Fibroblast of villous mesenchyme (primary cell): ENCODE data around the gene P3H1. TPM values are rescaled to one million over a fixed set of nuclear protein-coding genes. Genes with fewer than 3 reads are reported as not detected.
A peak's percentile ranks its signal among the peaks of the same experiment; 100 is the strongest.

Source experiments
- DNase-seq: peaks from one replicate; pipeline ENCODE4 v3.0.0-alpha.2; 2010; ENCODE audit warnings: low read depth
- H3K4me3 ChIP-seq: 2 replicates; pipeline ENCODE4 v1.5.1; 2011; ENCODE audit warnings: low read depth, mild to moderate bottlenecking, low read length
- CTCF ChIP-seq: IDR thresholded peaks from 2 replicates; pipeline ENCODE4 v1.5.1; 2012; ENCODE audit warnings: low read depth, mild to moderate bottlenecking, low read length; ENCODE audit not compliant: insufficient read depth
- total RNA-seq: library from RNA; depleted of rRNA; stranded (reverse); fragments of >200 nt; gene quantifications from 2 replicates; pipeline ENCODE4 v1.2.3, GENCODE V29; 2012

Gene P3H1
- total RNA-seq, 1 donor = 212 TPM

DNA sequence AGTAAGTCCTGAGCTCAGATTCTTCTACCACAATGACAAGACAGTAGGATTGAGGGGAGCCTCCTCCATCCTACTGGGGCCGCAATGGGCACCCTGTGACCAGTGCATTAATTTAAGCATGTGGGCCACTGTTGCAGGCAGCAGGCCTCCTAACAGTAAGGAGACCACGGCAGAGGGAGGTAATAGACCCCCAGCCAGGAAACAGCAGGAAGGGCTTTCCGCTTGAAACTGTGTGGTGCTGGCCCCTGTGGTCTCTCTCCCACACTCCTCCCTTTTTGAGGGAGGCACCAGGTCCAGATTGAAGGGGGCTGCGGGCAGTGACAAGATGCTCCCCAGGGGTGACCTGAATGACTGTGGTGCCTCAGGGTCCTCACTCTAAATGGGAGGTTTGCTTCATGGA is 25.1 kb downstream of the P3H1 start:
- no peak for TF ChIP-seq CTCF
- no peak overlapping the region for H3K4me3 ChIP-seq
- no peak for DNase-seq

- TF ChIP-seq CTCF = no peak
- no peak overlapping the region for H3K4me3 ChIP-seq
- DNase-seq = no peak
These were observed 25.8 kb downstream of the P3H1 start for GRCh38 chr1:42740851-42741580.

GRCh38 chr1:42739753-42740700 is 26.8 kb downstream of the P3H1 start, which contains the start of gene CLDN19:
Gene CLDN19, minus strand, starts transcription at chr1:42740236. Its CDS starts 173 bp downstream, at chr1:42740063.
- no peak within 1 kb of the TSS for H3K4me3 ChIP-seq
- no peak for TF ChIP-seq CTCF
- DNase-seq = no peak

GRCh38 chr1:42738678-42739226 is 28.1 kb downstream of the P3H1 start:
- no peak for DNase-seq

DNA sequence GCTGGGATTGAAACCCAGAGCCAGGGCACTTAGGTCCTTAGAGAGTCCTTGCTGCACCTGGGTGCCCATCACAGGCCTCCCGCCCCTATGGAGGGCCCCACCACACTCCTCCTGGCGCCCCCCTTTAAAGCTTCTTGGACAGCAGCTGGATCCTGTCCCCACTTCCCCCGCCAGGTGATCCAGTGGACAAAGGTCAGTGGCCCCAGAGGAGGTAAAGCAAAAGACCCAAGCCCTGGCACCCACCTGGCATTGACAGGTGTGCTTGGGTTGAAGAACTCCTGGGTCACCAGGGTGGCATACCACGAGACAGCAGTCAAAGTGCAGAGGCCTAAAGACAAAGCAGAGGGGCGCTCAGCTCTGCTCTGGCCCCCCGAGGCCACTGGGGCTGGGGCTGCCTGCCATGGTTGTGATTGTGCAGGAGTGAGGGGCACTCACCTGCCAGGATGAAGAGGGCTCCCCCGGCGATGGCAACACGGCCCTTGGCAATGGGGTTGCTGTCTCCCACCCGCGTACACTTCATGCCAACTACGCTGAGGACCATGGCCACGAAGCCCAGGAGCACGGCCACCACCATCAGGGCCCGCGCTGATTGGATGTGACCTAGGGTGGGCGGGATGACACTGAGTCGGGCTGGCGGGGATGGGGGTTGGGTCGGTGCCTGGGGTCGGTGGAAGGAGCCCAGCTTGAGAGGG is 28.7 kb downstream of the P3H1 start:
- no peak for TF ChIP-seq CTCF
- H3K4me3 ChIP-seq = no peak overlapping the region
- no peak for DNase-seq

More at GRCh38 chr1:42738678-42739226, 28.1 kb downstream of the P3H1 start:
- TF ChIP-seq CTCF = no peak
- H3K4me3 ChIP-seq = no peak overlapping the region

DNA sequence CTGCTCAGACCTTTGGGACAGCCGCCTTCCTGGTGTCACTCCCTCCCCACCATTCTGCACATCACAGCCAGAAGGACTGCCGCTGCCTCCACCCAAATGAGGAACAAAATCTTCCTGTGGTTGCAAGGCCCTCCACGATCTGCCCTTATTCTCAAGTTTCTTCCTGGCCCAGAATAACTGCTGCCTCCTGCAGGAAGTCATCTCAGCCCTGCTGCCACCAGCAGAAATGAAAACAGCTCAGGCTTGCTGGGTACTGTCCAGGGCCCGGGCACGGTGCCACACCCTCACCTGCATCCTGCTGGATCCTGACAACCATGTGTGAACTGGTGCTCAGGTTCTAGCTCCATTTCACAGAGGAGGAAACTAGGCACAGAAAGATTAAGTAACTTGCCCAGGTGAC is 29.6 kb downstream of the P3H1 start:
- TF ChIP-seq CTCF = peak; percentile 7
- DNase-seq = no peak
- no peak overlapping the region for H3K4me3 ChIP-seq
